Posterior vena cava (tissue), 2 donors: ENCODE results near the gene MYRF. TPM values are rescaled to one million over a fixed set of nuclear protein-coding genes. Genes with fewer than 3 reads are reported as not detected.

Experiments
- DNase-seq: peaks from one replicate; pipeline ENCODE4 v3.0.0-alpha.2; 2020; ENCODE audit warnings: low spot score
- intact Hi-C, 2 donors: fragments of 100-400 bp; cut with DNase I; formaldehyde crosslinking; loops; one replicate each; pipeline versions ENCODE4 v1.14.1 to v1.14.2; 2022 to 2023
- total RNA-seq, 2 donors: library from RNA; stranded (reverse); fragmentation: NEBNext Ultra II Directional; extraction: Animal tissue kit (Norgen Biotek cat#: 25700); gene quantifications; one replicate each; pipeline ENCODE4 v1.2.1, GENCODE V29; 2021
- donor health status: DM: yes; HTN: yes; CAD: no.
- donor health status: DM: yes; HTN: yes; CAD: no.

Gene MYRF
- total RNA-seq, 2 donors from 2014 or later: 3.1 to 3.7 TPM

GRCh38 chr11:61717286-61718033 lies 35.0 kb upstream of the MYRF start:
- DNase-seq: no peak
- intact Hi-C loops: no loop called here

GRCh38 chr11:61718046-61718531 lies 34.3 kb upstream of the MYRF start:
- intact Hi-C loops: no loop called here
- no peak for DNase-seq

- intact Hi-C loops: no loop called here
- no peak for DNase-seq
Observed at GRCh38 chr11:61718621-61719302, 33.7 kb upstream of the MYRF start.

GRCh38 chr11:61719978-61720377 lies 32.5 kb upstream of the MYRF start:
- intact Hi-C loops: no loop called here

GRCh38 chr11:61720597-61720996 lies 31.8 kb upstream of the MYRF start:
- no peak for DNase-seq
- intact Hi-C loops: no loop called here

More at GRCh38 chr11:61719978-61720377, 32.5 kb upstream of the MYRF start:
- no peak for DNase-seq

GRCh38 chr11:61724437-61724836 lies 28.0 kb upstream of the MYRF start:
- DNase-seq: no peak
- intact Hi-C loops: loop anchor here in 1 of 2 donors (2.0 kb wide), 1 partner anchor 42 kb away; no protein-coding TSS in a partner anchor

GRCh38 chr11:61725781-61726231 lies 26.6 kb upstream of the MYRF start:
- no peak for DNase-seq

GRCh38 chr11:61726775-61727174 lies 25.7 kb upstream of the MYRF start:
- no peak for DNase-seq
- intact Hi-C loops: no loop called here

More at GRCh38 chr11:61725781-61726231, 26.6 kb upstream of the MYRF start:
- intact Hi-C loops: loop anchor here in 1 of 2 donors (2.0 kb wide), 1 partner anchor 43 kb away; no protein-coding TSS in a partner anchor

- intact Hi-C loops: no loop called here
Observed at GRCh38 chr11:61727401-61727811, 25.0 kb upstream of the MYRF start.

GRCh38 chr11:61728066-61728939 lies 24.1 kb upstream of the MYRF start:
- no peak for DNase-seq
- intact Hi-C loops: no loop called here

More at GRCh38 chr11:61727401-61727811, 25.0 kb upstream of the MYRF start:
- DNase-seq: no peak

- intact Hi-C loops: no loop called here
- DNase-seq: no peak
Observed at GRCh38 chr11:61728940-61729219, 23.6 kb upstream of the MYRF start.

GRCh38 chr11:61730240-61730994 lies 22.0 kb upstream of the MYRF start:
- intact Hi-C loops: no loop called here
- no peak for DNase-seq

- intact Hi-C loops: no loop called here
- DNase-seq: no peak
Observed at GRCh38 chr11:61731211-61731951, 21.1 kb upstream of the MYRF start.

- intact Hi-C loops: loop anchor here (2.0 kb wide), 2 partner anchors 49 to 53 kb away; no protein-coding TSS in a partner anchor
- DNase-seq: no peak
Observed at GRCh38 chr11:61731952-61732675, 20.3 kb upstream of the MYRF start.

- intact Hi-C loops: loop anchor here (2.0 kb wide), 2 partner anchors 50 to 54 kb away; no protein-coding TSS in a partner anchor
- no peak for DNase-seq
Observed at GRCh38 chr11:61732705-61733104, 19.7 kb upstream of the MYRF start.

- DNase-seq: peak; percentile 96
- intact Hi-C loops: loop anchor here (2.0 kb wide), 2 partner anchors 51 to 55 kb away; no protein-coding TSS in a partner anchor
Observed at GRCh38 chr11:61733120-61733978, 19.1 kb upstream of the MYRF start.
